Activated CD8-positive, alpha-beta memory T cell treated with anti-CD3 and anti-CD28 coated beads for 24 hours (primary cell): ENCODE data around the gene CRTC2.
A peak's percentile ranks its signal among the peaks of the same experiment; 100 is the strongest.
"Not testable (repeated sequence)": the region's sequence is repeated elsewhere in the genome, so short reads cannot be mapped to it uniquely, and the experiment has no call there.

Experiments used
- DNase-seq: peaks from one replicate; pipeline ENCODE4 v3.0.0-alpha.2; 2020

The CRTC2 gene

GRCh38 chr1:153922972-153923925 lies 35.2 kb downstream of the CRTC2 start, which contains the start of gene GATAD2B:
GATAD2B (minus strand) TSS chr1:153922972; CDS start chr1:153828347, 94,625 bp downstream.
- peak; percentile 97 for DNase-seq

GRCh38 chr1:153922076-153922971 lies 36.1 kb downstream of the CRTC2 start:
- DNase-seq: no peak

GRCh38 chr1:153921803-153922075 lies 36.7 kb downstream of the CRTC2 start:
- no peak for DNase-seq

- peak; percentile 66 for DNase-seq
Observed at GRCh38 chr1:153921080-153921802, 37.2 kb downstream of the CRTC2 start.

GRCh38 chr1:153919876-153920852 lies 38.2 kb downstream of the CRTC2 start:
- no peak for DNase-seq

- DNase-seq: no peak
Observed at GRCh38 chr1:153916297-153916696, 42.1 kb downstream of the CRTC2 start.

GRCh38 chr1:153912349-153912748 lies 46.1 kb downstream of the CRTC2 start:
- no peak for DNase-seq

GRCh38 chr1:153910560-153910959 lies 47.9 kb downstream of the CRTC2 start:
- not testable (repeated sequence) for DNase-seq

GRCh38 chr1:153908071-153908470 lies 50.3 kb downstream of the CRTC2 start:
- DNase-seq: no peak

- no peak for DNase-seq
Observed at GRCh38 chr1:153907134-153907533, 51.3 kb downstream of the CRTC2 start.

- DNase-seq: no peak
Observed at GRCh38 chr1:153906396-153906795, 52.0 kb downstream of the CRTC2 start.

GRCh38 chr1:153905908-153906307 lies 52.5 kb downstream of the CRTC2 start:
- peak; percentile 43 for DNase-seq

- DNase-seq: peak; percentile 33
Observed at GRCh38 chr1:153903841-153904455, 54.5 kb downstream of the CRTC2 start.

- DNase-seq: no peak
Observed at GRCh38 chr1:153899509-153899908, 58.9 kb downstream of the CRTC2 start.
